GM04503 (cell line): ENCODE data around the gene PRR12.
"Not testable (repeated sequence)": the region's sequence is repeated elsewhere in the genome, so short reads cannot be mapped to it uniquely, and the experiment has no call there.

Source experiments
- DNase-seq: peaks from one replicate; pipeline ENCODE4 v3.0.0-alpha.2; 2012; ENCODE audit warnings: low read depth

The PRR12 gene

DNA sequence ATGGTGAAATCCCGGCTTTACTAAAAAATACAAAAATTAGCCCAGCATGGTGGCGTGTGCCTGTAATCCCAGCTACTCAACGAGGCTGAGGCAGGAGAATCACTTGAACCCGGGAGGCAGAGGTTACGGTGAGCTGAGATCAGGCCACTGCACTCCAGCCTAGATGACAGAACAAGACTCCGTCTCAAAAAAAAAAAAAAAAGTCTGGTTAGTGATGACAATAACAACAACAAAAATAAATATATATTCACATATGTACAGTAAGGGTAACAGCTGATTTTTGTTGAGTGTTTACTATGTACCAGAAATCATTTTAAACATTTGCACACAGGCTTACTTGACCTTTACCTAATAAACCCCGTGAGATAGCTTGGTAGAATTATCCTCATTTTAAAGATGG is 26.0 kb downstream of the PRR12 start:
- DNase-seq: no peak

DNA sequence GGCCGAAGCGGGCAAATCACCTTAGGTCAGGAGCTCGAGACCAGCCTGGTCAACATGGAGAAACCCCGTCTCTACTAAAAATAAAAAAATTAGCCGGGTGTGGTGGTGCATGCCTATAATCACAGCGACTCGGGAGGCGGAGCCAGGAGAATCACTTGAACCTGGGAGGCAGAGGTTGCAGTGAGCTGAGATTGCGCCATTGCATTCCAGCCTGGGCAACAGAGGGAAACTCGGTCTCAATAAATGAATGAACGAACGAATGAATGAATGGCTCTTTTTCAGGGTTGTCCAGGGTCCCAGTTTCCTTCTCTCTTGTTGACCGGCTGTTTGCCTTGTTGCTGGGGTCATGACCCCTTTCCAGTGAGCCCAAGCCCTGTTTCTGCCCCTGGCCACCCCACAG is 26.9 kb downstream of the PRR12 start:
- not testable (repeated sequence) for DNase-seq

DNA sequence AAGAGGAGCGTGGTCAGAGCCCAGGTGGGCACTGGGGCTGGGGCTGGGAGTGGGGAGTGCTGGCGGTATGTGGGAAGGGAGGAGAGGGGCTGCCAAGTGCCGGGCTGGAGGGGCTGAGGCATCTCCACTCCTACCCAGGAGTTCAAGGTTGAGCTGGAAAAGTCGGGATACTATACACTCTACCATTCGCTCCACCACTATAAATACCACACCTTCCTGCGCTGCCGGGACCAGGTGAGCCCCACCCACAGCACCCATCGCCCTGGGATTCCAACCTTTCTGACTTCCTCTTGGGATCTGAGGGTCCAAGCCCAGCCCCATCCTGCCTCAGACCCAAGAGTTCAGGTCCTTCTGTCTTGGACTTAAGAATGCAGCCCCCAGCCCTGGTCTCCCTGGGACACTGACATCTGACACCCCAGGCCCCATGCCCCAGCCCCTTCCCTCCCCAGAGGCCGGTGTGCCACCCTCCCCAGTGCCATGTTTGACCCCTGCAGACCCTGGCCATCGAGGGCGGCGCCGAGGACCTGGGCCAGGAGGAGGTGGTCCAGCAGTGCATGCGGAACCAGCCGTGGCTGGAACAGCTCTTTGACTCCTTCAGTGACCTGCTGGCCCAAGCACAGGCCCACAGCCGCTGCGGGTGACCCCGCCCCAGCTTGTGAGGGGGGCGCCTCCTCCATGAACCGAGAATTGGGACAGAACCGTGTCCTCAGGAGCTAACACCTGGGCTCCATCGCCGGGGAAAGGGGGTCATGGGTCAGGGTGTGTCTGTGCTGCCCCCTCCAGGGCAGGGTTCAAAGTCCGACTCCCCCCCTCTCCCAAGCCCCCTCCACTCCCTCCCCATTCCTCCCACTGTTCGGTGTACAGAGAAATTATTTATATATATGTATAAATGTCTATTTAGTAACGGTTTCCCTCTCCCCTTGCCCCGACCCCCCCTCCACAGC is 34.3 kb downstream of the PRR12 start:
- no peak for DNase-seq

DNA sequence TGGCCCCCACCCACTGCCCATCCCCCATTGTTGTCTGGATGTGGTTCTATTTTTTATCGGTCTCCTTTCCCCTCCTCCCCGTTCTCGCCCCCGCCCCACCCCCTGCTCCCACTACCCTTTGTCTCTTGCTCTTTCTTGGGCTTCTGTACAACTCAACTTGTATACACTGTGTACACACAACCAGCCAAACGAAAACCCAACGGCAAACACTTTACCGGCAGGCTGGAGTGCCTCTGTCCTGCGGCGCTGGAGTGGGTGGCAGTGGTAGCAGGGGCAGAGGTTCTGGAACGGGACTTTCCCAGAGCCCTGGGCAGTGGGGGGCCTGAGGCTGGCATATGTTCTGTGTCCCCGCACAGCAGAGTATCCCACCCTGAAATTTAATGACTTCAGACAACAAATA is 35.2 kb downstream of the PRR12 start:
- no peak for DNase-seq

DNA sequence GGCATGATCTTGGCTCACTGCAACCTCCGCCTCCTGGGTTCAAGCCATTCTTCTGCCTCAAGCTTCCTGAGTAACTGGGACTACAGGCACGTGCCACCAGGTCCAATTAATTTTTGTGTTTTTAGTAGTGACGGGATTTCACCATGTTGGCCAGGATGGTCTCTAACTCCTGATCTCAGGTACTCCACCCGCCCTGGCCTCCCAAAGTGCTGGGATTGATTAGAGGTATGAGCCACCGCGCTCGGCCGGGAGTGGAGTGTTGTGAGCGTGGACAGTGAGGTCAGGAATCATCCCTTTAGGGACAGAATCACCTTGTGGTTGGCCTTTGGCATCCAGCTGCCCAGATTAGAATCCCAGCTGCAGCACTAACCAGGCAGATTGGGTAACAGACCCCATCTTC is 38.7 kb downstream of the PRR12 start:
- no peak for DNase-seq

DNA sequence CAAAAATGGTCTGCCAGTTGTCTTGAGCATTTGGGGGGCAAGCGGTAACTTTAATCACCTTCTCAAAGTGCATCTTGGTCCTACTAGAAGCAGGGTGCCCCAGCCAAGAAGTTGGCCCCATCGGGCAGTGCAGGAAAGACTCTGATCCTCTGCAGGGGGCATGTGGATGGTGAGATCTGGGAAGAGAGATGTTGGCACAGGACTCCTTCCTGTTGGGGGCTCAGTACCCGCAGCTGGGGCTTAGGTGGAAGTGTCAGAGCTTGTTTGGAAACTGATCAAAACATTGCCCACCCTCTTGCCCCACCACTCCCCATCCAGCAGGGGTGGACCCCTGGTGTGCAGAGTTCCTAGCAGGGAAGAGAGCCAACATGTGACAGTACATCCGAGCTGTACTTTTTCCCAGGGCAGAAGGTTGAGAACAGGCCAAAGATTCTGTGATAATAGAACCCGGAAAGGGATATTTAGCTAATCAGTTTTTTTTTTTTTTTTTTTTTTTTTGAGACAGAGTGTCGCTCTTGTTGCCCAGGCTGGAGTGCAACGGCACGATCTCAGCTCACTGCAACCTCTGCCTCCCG is 40.1 kb downstream of the PRR12 start:
- no peak for DNase-seq

DNA sequence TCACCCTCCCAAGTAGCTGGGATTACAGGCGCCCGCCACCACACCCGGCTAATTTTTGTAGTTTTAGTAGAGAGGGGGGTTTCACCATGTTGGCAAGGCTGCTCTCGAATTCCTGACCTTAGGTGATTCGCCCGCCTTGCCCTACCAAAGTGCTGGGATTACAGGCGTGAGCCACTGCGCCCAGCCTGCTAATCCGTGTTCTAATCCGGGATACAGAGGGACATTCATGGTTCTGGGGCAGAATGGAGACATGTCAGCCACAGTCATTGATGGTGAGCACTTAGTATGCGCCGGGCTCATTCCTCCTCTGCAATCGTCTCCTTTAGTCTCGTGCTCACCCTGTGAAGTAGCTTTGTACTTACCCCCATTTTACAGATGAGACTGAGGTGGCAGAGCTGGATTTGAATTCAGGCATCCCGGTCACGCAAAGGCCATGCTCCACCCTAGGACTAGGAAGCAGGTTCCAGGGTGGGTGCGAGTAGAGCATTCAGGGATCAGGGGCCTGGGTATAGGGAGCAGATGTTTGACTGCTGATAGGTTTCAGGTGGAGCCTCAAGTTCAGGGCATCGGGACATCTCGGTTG is 40.7 kb downstream of the PRR12 start:
- DNase-seq: no peak

DNA sequence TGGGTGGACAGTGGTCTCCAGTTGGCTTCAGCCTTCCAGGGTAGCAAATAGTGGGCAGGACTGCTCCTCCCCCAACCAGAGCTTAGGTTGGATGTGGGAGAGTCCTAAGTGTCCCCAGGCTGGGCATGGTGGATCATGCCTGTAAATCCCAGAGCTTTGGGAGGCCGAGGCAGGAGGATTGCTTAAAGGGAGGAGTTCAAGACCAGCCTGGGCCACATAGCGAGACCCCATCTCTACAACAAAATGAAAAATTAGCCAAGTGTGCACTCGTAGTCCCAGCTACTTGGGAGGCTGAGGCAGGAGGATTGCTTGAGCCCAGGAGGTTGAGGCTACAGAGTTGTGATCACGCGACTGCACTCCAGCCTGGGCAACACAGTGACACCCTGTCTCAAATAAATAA is 41.6 kb downstream of the PRR12 start:
- DNase-seq: no peak

DNA sequence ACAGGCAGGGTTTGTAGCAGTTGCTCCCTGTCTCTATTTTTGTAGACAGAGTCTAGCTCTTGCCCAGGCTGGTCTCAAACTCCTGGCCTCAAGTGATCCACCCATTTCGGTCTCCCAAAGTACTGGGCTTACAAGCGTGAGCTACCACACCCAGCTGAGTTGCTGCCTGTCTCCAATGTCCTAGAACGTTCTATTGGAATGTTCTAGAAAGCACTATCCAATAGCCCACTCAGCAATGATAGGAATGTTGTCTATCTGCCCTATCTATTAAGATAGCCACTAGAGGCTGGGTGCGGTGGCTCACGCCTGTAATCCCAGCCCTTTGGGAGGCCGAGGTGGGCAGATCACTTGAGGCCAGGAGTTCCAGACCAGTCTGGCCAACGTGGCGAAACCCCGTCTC is 42.3 kb downstream of the PRR12 start:
- DNase-seq: not testable (repeated sequence)

DNA sequence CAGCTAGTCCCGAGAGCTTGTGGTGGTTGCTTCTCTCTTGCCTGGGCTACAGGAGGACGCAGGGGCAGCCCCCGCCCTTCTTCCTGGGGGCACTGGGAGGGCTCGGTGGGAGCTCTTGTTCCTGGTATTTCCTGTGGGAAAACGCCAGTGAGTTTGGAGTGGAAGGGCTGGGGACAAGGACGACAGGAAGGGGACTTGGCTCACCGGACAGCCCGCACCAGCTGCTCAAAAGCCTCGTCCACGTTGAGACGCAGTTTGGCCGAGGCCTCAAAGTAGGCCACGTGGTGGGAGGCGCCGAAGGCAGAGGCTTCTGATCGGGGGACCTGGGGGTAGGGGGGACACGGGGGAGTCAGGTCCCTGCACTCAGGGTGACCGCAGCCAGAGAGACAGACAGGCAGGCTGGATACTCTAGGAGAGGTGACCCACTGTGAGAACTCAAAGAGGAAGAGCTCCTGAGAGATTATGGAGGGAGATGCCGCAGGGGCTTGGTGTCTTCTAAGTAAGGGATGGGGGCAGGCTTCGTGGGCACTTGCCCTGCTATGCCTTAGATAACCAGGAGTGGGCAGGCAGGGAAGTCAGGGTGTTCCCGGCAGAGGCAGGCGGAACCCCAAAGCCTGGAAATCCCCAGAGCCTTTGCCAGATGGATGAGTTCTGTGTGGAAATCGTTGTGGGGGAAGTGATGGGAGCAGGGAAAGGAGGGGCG is 44.7 kb downstream of the PRR12 start:
- no peak for DNase-seq

DNA sequence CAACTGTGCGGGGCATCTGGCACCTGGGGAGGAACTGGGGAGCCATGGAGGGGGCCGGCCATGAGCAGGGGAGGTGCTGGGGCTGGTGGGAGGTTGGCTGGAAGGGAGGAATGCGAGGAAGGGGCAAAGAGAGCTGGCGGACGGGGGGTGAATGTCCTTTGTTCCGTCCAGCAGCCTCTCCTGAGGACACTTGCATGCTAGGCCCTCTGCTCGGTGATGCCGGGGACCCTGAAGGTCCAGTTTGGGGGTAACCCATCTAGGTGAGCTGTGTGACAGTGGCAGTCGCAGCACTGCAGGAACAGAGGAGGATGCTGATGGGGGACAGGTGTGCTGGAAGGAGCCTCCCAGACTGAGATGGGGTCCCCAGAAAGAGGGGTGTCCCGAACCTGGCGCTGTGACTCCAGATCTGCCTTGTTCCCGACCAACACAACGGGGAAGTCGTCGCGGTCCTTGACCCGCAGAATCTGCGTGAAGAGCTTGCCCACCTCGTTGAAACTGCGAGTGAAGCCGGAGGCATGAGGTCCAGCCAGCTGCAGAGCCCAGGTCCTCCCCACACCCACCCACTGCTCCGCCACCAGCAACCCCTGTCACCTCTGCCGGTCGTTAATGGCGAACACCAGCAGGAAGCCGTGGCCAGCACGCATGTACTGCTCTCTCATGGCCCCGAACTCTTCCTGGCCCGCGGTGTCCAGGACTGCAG is 45.4 kb downstream of the PRR12 start:
- DNase-seq: no peak

DNA sequence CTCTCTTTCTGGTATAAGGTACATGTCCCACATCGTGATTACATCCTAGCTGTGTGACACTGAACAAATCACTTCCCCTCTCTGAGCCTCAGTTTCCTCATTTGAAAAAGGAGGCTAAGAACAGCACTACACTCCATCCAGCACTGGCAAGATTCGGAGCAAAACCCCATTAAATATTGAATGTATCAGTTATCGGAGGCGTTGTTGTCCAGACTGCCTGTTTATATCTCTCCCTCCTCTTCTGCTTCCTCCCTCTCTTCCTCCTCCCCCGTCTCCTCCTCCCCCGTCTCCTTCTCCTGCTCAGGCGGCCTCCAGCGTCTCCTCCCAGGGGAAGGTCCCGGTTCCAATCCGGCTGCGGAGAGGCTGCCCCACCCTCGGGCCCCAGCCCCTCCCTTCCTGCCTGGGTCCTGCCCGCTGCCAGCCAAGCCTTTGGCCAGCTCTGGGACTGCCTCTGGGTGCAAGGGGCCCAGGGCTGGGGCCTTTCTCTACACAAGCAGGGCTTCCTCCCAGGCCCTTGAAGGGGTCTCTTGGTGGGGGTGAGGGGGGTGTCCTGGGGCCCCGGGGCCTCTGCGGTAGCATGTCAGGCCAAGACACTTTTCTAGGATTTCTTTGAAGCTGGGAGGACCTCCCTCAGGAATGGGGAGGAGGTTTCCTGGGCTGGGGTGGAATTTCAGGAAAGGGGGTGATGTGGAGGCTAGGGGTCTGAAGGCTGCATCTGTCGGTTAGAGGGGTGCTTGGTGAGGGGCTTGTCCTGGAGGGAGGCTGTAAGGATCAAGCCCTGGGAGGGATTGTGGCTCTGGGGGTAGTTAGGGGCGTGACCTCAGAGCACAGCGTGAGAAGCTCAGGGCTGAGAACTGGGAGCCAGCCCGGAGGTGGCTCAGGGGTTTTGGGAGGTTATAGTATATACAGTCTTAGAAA is 47.1 kb downstream of the PRR12 start:
- DNase-seq: peak; percentile 47

DNA sequence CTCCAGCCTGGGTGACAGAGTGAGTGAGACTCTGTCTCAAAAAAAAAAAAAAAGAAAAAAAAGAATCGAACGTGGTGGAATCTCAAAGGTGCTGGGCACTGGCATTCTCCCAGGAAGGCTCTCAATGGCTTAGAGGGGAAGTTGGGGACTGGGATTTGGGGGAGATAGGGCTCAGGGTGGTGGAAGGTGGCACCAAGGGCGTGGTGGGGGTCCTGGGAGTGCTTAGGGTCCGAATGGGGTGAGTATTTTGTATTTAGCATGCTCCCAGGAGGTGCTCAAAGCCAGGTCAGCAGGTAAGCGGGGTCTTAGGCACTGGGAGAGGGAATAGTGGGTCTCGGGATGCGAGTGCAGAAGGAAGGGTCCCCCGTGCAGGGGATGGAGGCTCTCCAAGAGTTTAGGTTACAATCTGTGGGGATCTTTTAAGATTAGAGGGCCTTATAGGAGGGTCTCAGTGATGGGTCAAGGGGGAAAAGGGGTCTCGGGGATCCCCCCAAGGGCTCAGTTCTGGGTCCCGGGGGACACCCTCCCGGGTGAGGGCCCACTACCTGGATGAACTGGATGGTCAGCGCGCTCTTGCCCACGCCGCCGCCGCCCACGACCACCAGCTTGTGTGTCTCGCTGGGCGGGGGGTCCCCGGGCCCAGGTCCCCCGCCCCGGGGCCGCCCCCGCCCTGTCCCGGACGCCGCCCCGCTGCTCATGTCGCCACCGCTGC is 48.6 kb downstream of the PRR12 start:
- no peak for DNase-seq

DNA sequence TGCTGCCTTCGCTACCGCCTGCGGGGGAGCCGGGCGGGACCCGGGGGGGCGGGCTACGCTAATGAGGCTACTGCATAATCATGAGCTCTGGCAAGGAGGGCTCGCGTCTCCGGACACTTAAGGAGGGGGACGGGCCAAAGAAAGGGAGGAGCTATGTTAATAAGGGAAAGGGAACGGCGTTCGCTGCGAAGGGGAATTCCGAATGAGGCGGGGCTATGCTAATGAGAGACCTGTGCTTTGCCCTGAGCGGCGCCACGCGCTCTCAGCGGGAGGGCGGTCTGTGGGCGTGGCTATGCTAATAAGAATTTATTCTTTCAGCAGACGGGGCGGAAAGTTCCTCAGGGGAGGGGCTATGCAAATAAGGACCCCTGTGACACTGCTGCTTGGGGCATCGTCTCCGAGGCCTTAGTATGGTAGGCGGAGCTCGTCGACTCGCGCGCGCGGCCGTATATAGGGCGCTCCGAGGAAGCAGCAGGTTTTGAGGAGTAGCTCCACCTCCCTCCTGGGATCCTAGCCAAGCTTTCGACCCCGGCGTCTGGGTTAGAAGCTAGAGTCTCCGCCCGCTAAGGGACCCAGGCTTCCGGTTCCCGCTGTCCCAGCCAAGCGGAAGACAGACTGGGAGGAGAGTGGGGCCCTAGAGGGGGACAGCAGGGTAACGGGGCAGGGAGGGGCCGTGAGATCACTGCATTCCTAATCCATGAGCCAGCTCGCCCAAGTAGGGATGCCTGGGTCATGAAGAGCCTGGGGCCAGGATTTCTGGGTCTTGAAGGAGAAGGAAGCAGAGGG is 49.3 kb downstream of the PRR12 start, which contains the start of gene RRAS:
TSS of gene RRAS (minus strand) at position 31 of the 786 bp plus-strand sequence. CDS start 45 bp downstream, outside the sequence.
- peak; percentile 99 for DNase-seq

DNA sequence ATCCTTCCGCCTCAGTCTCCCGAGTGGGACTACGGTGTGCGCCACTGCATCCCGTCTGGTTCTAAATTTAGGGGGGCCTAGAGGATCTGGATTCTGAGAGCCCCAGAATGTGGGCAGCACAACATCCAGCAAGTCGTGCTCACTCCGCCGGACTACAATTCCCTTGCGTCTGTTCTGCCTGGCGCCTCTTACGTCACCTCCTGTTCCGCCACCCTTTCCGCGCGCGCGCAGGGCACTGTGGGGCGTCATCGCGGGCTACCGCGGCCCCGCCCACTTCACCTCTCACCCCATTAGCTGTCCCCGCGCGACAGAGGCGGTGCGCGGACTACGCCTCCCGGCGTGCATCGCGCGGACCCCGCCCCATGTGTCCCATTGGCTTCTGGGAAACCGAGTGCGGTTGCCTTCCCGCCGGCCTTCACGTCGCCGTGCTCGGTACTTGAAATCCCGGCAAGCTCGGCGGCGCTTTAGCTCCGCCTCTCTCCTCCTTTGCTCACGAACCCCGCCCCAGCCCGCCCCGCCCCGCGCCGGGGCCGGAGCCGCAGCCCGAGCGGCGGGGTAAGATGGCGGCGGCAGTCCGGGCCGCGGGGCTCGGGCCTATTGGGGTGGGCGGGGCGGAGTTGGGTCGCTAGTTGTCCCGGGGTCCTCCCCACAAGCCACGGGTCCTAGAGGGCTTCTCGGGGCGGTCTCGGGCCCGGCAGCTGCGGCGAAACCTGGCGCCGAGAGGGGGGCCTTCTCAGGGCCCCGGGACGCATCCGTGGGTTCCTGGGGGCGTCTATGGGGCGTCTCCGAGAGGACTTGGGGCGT is 50.9 kb downstream of the PRR12 start, which contains the start of gene SCAF1:
TSS of gene SCAF1 (plus strand) at position 522 of the 804 bp plus-strand sequence. CDS start 2,818 bp downstream, outside the sequence.
- peak; percentile 93 for DNase-seq

DNA sequence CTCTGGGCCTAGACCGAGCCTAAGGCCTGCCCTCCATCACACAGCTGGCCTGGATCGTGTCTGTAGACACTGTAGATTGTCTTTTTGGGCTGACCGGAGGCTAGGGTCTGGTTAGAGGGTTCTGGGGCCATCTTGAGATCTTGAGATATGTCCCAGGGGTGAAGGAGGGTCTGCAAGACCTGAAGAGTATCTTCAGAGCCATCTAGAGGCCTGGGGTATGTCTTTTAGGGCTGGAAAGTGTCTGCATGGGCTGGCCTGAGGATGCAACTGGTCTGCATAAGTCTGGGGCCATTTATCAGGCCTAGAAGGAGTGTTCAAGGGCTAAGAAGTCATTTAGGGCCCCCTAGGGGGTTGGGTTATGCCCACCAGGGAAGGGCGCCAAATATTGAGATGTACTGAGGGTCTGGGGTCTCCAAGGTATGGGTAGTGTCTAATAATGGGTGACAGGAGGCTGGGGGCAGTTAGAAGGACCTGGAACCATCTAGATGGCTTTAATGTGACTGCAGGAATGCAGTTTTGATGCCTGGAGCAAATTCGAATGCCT is 51.6 kb downstream of the PRR12 start:
- DNase-seq: no peak

DNA sequence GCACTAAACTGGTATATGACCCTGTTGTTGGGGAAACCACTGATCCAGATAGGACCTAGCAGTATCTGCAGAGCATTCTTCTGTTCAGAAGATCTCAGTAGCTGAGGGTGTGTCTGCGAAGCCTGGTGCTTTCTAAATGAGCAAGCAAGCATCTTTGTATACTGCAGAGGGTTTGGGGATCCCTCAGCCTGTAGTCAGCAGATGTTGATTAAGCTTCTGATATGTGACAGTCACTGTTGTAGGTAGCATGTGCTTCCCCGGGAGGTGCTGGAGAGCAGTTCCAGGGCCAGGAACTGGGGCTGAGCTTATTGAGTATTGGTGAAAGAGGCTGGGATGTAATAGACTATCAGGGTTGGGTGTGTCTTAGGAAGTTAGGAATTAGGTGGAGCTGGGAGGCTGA is 52.5 kb downstream of the PRR12 start:
- no peak for DNase-seq

DNA sequence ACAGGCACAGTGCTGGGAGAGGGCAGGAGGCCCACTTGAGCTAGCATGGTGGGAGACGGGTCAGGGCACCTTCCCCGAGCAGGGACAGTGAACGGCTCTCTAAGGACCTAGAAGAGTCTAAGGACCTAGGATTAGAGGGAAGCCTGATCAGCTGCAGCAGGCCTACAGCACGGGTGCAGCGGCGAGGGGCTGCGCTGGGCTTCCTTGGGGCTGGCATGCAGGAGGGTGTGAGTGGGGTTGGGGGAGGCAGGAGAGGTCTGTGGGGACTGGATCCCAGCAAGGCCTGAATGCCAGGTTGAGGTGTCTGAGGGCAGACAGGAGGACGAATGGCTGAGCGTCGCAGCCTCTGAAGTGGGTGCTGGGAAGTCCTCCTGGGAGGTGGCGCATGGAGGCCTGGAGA is 54.6 kb downstream of the PRR12 start:
- DNase-seq: no peak
